ENCODE measurements around the gene EIF3C.
A peak's percentile ranks its signal among the peaks of the same experiment; 100 is the strongest.
"Not testable (repeated sequence)": the region's sequence is repeated elsewhere in the genome, so short reads cannot be mapped to it uniquely, and the experiment has no call there.

Gene EIF3C

DNA sequence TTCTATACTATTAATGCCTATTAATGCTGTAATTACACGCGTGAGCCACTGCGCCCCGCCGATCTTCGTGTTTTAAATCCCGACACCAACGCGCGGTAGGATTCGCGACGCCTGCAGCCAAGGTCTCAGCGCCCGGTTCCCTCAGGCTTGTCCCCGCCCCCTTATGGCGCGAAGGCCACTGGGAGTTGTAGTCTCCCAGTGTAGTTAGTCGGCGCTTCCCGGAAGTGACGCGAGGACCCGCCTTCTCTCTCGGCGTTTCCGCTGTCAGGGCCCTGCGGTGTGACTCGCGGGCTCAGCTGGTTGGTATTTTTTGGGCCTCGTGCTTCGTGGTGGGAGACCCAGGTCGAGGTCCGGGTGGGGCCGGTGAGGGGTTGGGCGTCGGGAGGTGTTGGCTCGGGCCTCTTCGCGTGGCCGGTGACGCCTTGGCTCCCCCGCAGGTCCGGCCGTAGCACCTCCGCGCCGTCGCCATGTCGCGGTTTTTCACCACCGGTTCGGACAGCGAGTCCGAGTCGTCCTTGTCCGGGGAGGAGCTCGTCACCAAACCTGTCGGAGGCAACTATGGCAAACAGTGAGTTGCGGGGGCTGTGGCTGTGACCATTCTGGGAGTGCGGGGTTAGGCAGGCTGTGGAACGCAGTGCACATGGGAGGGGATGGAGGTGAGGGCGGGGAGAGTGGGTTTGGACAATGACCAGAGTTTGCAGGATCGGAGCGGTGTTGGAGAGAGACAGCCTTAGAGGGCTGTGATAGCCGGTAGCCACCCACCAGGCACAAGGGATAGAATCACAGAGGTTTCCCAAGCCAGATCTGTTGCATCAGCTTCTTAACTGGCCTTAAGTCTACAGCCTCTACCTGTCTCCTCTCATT, at the start of gene EIF3C:
Gene EIF3C, plus strand, starts transcription at position 245 of the 864 bp plus-strand sequence. Its CDS starts 223 bp downstream, at position 468.
- DNase-seq (ENCODE audit: low read depth in 2 of 2), result not testable (repeated sequence)
- H3K4me3 ChIP-seq (replicated peaks in 1 of 2; ENCODE audit: low read depth in 2 of 2, low read length in 2 of 2), result peak within 1 kb of the TSS in 1 of 2 donors; percentile 34

- not testable (repeated sequence) for DNase-seq (ENCODE audit: low read depth in 2 of 2); H3K4me3 ChIP-seq (replicated peaks in 1 of 2; ENCODE audit: low read depth in 2 of 2, low read length in 2 of 2)
Measured at GRCh38 chr16:28666264-28666663, 45.0 kb upstream of the EIF3C start.

DNA sequence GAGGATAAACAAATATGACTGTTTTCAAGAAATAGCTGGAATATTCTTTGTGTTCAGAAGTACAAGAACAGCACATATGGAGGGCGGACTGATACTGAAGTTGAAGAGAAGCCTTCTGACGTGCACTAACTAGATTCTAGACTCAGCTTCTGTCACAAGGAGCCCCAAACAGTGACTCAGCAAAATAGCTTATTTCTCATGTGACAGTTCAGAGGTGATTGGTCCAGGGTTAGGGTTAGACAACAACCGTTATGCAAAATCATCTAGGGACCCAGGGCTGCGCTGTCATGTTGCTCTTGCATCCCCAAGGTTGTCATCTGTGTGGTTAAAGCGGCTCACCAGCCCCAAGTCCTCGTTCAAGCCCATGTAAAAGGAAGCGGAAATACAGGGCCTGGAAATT, 43.8 kb upstream of the EIF3C start:
- DNase-seq (ENCODE audit: low read depth in 2 of 2); H3K4me3 ChIP-seq (replicated peaks in 1 of 2; ENCODE audit: low read depth in 2 of 2, low read length in 2 of 2): not testable (repeated sequence)

GRCh38 chr16:28668199-28668598, 43.1 kb upstream of the EIF3C start:
- DNase-seq (ENCODE audit: low read depth in 2 of 2), result not testable (repeated sequence)

GRCh38 chr16:28688327-28688952, 22.8 kb upstream of the EIF3C start:
- DNase-seq (ENCODE audit: low read depth in 2 of 2); H3K4me3 ChIP-seq (replicated peaks in 1 of 2; ENCODE audit: low read depth in 2 of 2, low read length in 2 of 2): not testable (repeated sequence)

More at GRCh38 chr16:28668199-28668598, 43.1 kb upstream of the EIF3C start:
- H3K4me3 ChIP-seq (replicated peaks in 1 of 2; ENCODE audit: low read depth in 2 of 2, low read length in 2 of 2), result not testable (repeated sequence)

- H3K4me3 ChIP-seq (replicated peaks in 1 of 2; ENCODE audit: low read depth in 2 of 2, low read length in 2 of 2); DNase-seq (ENCODE audit: low read depth in 2 of 2): not testable (repeated sequence)
Measured at GRCh38 chr16:28689425-28689824, 21.8 kb upstream of the EIF3C start.

DNA sequence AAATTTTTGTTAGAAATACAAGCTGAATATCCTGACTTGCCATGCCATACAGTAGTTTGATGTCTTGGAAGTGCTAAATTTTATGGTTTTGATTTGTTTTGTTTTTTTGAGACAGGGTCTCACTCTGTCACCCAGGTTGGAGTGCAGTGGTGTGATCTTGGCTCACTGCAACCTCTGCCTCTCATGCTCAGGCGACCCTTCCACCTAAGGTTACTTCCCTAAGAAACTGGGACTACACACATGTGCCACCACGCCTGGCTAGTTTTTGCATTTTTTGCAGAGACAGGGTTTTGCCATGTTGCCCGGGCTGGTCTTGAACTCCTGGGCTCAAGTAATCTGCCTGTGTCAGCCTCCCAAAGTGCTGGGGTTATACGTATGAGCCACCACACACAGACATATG, 19.5 kb upstream of the EIF3C start:
- DNase-seq (ENCODE audit: low read depth in 2 of 2); H3K4me3 ChIP-seq (replicated peaks in 1 of 2; ENCODE audit: low read depth in 2 of 2, low read length in 2 of 2): not testable (repeated sequence)

DNA sequence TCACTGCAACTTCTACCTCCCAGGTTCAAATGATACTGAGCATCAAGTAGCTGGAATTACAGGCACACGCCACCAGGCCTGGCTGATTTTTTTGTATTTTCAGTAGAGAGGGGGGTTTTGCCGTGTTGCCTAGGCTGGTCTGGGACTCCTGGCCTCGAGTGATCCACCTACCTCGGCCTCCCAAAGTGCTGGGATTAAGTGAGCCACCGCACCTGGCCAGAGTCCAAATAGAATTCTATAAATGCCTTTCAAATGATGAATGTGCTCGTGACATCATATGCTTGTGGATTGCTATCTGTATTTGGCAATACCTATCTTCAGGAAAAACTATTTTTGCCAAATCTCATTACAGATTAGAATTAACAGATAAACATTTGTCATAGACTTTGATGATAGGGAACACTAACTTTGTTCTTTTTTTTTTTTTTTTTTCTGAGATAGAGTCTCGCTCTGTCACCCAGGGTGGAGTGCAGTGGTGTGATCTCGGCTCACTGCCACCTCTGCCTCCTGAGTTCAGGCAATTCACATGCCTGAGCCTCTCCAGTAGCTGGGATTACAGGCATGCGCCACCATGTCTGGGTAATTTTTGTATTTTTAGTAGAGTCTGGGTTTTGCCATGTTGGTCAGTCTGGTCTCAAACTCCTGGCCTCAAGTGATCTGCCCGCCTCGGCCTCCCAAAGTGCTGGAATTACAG, 17.9 kb upstream of the EIF3C start:
- DNase-seq (ENCODE audit: low read depth in 2 of 2); H3K4me3 ChIP-seq (replicated peaks in 1 of 2; ENCODE audit: low read depth in 2 of 2, low read length in 2 of 2): not testable (repeated sequence)

DNA sequence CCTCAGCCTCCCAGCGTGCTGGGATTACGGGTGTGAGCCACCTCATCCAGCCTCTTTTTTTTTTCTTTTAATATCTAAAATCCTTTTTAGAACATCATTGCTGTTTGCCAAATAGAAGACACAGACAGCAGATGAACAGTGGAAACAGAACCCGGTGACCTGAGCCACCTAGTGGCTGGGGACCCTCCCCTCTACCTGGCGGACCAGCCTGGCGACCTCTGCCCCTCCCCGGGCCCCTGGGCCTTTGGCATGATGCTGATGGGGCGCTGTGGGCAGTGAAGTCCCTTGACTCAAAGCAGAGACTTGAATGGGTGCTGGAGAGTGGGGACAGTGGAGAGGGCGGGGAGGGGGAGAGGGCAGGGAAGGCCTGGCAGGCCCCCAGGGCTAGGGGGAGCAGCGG, 11.5 kb upstream of the EIF3C start:
- not testable (repeated sequence) for DNase-seq (ENCODE audit: low read depth in 2 of 2); H3K4me3 ChIP-seq (replicated peaks in 1 of 2; ENCODE audit: low read depth in 2 of 2, low read length in 2 of 2)

- DNase-seq (ENCODE audit: low read depth in 2 of 2); H3K4me3 ChIP-seq (replicated peaks in 1 of 2; ENCODE audit: low read depth in 2 of 2, low read length in 2 of 2): not testable (repeated sequence)
Measured at GRCh38 chr16:28700349-28700748, 10.9 kb upstream of the EIF3C start.

DNA sequence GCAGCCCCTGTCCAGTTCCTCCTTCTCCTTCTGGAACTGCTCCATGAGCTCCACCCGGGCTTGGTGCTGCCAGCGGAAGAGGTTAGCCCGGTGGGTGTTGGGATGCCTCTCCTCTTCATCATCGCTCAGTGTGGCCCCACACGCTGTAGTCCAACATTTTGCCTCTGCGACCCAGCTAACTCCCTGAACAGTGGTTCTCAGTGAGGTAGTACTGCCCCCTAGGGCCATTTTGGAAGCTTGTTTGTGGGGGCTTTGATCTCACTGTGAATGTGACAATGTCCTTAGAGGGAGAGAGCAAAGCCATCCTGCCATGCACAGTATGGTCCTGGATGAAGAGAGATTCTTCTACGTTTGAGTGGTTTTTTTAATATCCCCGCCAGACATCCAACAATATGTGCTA, 9.9 kb upstream of the EIF3C start:
- not testable (repeated sequence) for DNase-seq (ENCODE audit: low read depth in 2 of 2); H3K4me3 ChIP-seq (replicated peaks in 1 of 2; ENCODE audit: low read depth in 2 of 2, low read length in 2 of 2)

GRCh38 chr16:28704246-28704645, 7.0 kb upstream of the EIF3C start:
- not testable (repeated sequence) for H3K4me3 ChIP-seq (replicated peaks in 1 of 2; ENCODE audit: low read depth in 2 of 2, low read length in 2 of 2); DNase-seq (ENCODE audit: low read depth in 2 of 2)

DNA sequence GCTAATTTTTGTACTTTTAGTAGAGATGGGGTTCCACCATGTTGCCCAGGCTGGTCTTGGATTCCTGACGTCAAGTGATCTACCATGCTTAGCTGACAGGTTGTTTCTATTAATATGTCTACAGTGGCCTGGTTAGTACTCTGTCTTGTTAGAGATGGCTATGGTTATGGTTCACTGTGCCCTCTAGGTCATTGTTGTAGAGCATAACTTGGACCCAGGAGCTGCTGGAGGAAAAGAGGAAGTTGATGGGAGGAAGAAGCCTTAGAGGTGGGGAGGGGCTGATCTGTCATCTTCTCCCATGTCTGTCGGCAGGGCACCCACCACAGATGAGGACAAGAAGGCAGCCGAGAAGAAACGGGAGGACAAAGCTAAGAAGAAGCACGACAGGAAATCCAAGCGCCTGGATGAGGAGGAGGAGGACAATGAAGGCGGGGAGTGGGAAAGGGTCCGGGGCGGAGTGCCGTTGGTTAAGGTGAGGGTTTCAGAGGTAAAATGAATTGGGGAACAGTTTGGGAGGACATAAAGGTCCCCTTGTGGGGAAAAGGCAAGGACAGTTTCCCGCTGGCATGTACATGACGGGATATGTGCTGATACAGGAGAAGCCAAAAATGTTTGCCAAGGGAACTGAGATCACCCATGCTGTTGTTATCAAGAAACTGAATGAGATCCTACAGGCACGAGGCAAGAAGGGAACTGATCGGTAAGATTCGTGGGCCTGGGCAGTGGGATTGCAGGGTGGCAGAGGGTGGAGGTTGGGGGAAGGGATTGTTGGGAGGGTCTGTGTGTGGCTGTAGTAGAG, 11.8 kb downstream of the EIF3C start:
- not testable (repeated sequence) for H3K4me3 ChIP-seq (replicated peaks in 1 of 2; ENCODE audit: low read depth in 2 of 2, low read length in 2 of 2); DNase-seq (ENCODE audit: low read depth in 2 of 2)

GRCh38 chr16:28731253-28731652, 20.0 kb downstream of the EIF3C start:
- not testable (repeated sequence) for H3K4me3 ChIP-seq (replicated peaks in 1 of 2; ENCODE audit: low read depth in 2 of 2, low read length in 2 of 2); DNase-seq (ENCODE audit: low read depth in 2 of 2)

- DNase-seq (ENCODE audit: low read depth in 2 of 2); H3K4me3 ChIP-seq (replicated peaks in 1 of 2; ENCODE audit: low read depth in 2 of 2, low read length in 2 of 2): not testable (repeated sequence)
Measured at GRCh38 chr16:28732455-28733124, 21.3 kb downstream of the EIF3C start.

DNA sequence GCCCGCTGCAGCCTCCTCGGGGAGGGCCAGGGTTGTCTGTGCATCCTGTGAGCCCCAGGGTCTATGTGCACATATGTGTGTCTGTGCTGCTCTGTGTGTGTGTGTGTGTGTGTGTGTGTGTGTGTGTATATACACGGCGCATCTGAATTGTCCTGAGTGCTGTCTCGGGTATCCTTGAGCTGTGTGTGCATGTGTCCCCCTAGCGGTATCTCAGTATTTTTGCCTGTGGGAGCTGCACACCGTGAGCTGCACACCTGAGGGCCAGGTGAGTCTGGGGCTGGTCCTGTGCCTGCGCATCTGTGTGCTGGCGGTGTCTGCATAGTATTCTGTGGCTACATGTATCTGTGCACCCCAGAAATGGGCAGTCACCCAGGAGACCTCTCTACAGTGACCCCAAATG, 28.5 kb downstream of the EIF3C start:
- H3K4me3 ChIP-seq (replicated peaks in 1 of 2; ENCODE audit: low read depth in 2 of 2, low read length in 2 of 2); DNase-seq (ENCODE audit: low read depth in 2 of 2): not testable (repeated sequence)

DNA sequence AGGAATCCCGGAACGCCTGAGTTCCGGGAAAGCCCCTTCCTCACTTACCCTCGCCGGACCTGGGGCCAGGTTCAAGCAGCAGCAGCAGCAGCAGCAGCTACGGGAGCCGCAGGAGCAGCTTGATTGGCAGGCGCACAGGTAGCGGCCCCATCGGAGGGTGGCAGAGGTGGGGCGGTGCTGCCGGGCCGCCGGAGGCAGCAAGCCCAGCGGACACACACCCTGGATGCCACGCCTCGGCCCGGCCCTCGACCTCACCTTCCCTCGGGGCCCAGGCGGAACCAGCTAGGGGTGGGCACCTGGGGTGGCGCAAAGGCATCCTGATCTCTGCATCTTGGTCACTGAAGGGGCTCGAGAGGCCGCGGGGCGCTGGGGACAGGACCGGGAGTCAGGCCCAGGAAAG, 29.4 kb downstream of the EIF3C start:
- not testable (repeated sequence) for DNase-seq (ENCODE audit: low read depth in 2 of 2); H3K4me3 ChIP-seq (replicated peaks in 1 of 2; ENCODE audit: low read depth in 2 of 2, low read length in 2 of 2)

Measured in cardiac fibroblast (primary cell).